H9 (cell line): ENCODE measurements around the gene DLG2. TPM values are rescaled to one million over a fixed set of nuclear protein-coding genes. Genes with fewer than 3 reads are reported as not detected.

Source experiments
- DNase-seq: peaks from one replicate; pipeline ENCODE4 v3.0.0-alpha.2; 2017
- H2AFZ ChIP-seq: one replicate; pipeline ENCODE4 v1.6.1; 2013; ENCODE audit warnings: mild to moderate bottlenecking, low read length, control low read depth, moderate library complexity
- H2AK5ac ChIP-seq: 2 replicates; pipeline ENCODE4 v1.6.1; 2013; ENCODE audit warnings: low read length, control low read depth, mixed read lengths; ENCODE audit not compliant: insufficient read length
- H2BK120ac ChIP-seq: one replicate; pipeline ENCODE4 v1.6.1; 2013; ENCODE audit warnings: low read depth, mild to moderate bottlenecking, low read length, control low read depth, inconsistent platforms; ENCODE audit not compliant: poor library complexity, severe bottlenecking
- H2BK12ac ChIP-seq: 2 replicates; pipeline ENCODE4 v1.6.1; 2013; ENCODE audit warnings: low read length, control low read depth, mixed read lengths, low read depth; ENCODE audit not compliant: insufficient read length
- H2BK15ac ChIP-seq: 2 replicates; pipeline ENCODE4 v1.6.1; 2013; ENCODE audit warnings: low read depth, low read length, control low read depth
- H2BK20ac ChIP-seq: one replicate; pipeline ENCODE4 v1.6.1; 2013; ENCODE audit warnings: low read depth, mild to moderate bottlenecking, low read length, control low read depth, inconsistent platforms; ENCODE audit not compliant: poor library complexity, severe bottlenecking
- H2BK5ac ChIP-seq: 2 replicates; pipeline ENCODE4 v1.6.1; 2013; ENCODE audit warnings: low read length, control low read depth, mixed read lengths; ENCODE audit not compliant: insufficient read length
- H3K14ac ChIP-seq: 2 replicates; pipeline ENCODE4 v1.6.1; 2013; ENCODE audit warnings: low read length, control low read depth; ENCODE audit not compliant: insufficient read depth
- H3K18ac ChIP-seq: 2 replicates; pipeline ENCODE4 v1.6.1; 2013; ENCODE audit warnings: low read depth, mild to moderate bottlenecking, mixed read lengths, low read length, control low read depth; ENCODE audit not compliant: insufficient read length
- H3K23ac ChIP-seq: 2 replicates; pipeline ENCODE4 v1.6.1; 2013; ENCODE audit warnings: low read length, control low read depth, mixed read lengths, low read depth; ENCODE audit not compliant: insufficient read length
- H3K23me2 ChIP-seq: 2 replicates; pipeline ENCODE4 v1.6.1; 2013; ENCODE audit warnings: low read depth, mild to moderate bottlenecking, mixed read lengths, low read length, control low read depth; ENCODE audit not compliant: insufficient read length, poor library complexity, severe bottlenecking
- H3K27ac ChIP-seq: 2 replicates; pipeline ENCODE4 v1.5.1; 2013; ENCODE audit warnings: low read length, control low read depth, mixed read lengths, low read depth; ENCODE audit not compliant: insufficient read length
- H3K27me3 ChIP-seq: 2 replicates; pipeline ENCODE4 v1.6.1; 2013; ENCODE audit warnings: low read length, control low read depth, inconsistent platforms; ENCODE audit not compliant: insufficient read depth
- H3K4ac ChIP-seq: 2 replicates; pipeline ENCODE4 v1.6.1; 2013; ENCODE audit warnings: low read depth, mild to moderate bottlenecking, control low read depth, inconsistent platforms, low read length, moderate library complexity
- H3K4me1 ChIP-seq: 2 replicates; pipeline ENCODE4 v1.6.1; 2013; ENCODE audit warnings: low read length, control low read depth, inconsistent platforms; ENCODE audit not compliant: insufficient read depth
- H3K4me2 ChIP-seq: 2 replicates; pipeline ENCODE4 v1.6.1; 2013; ENCODE audit warnings: low read length, control low read depth, mixed read lengths; ENCODE audit not compliant: insufficient read length, insufficient read depth
- H3K56ac ChIP-seq: 2 replicates; pipeline ENCODE4 v1.6.1; 2013; ENCODE audit warnings: low read depth, mild to moderate bottlenecking, mixed read lengths, low read length, control low read depth; ENCODE audit not compliant: insufficient read length
- H3K79me1 ChIP-seq: 2 replicates; pipeline ENCODE4 v1.6.1; 2013; ENCODE audit warnings: low read depth, mild to moderate bottlenecking, moderate library complexity, low read length, control low read depth, inconsistent platforms; ENCODE audit not compliant: insufficient read depth, poor library complexity, severe bottlenecking
- H3K79me2 ChIP-seq: 2 replicates; pipeline ENCODE4 v1.6.1; 2013; ENCODE audit warnings: low read length, control low read depth, inconsistent platforms; ENCODE audit not compliant: insufficient read depth
- H3K9ac ChIP-seq: 2 replicates; pipeline ENCODE4 v1.6.1; 2013; ENCODE audit warnings: low read length, control low read depth, mixed read lengths; ENCODE audit not compliant: insufficient read length; ENCODE audit errors: extremely low read depth
- H3K9me3 ChIP-seq: one replicate; pipeline ENCODE4 v1.6.1; 2013; ENCODE audit warnings: low read depth, low read length, inconsistent platforms; ENCODE audit not compliant: control insufficient read depth
- H3T11ph ChIP-seq: one replicate; pipeline ENCODE4 v1.6.1; 2013; ENCODE audit warnings: mild to moderate bottlenecking, low read length, control low read depth, inconsistent platforms
- H4K20me1 ChIP-seq: one replicate; pipeline ENCODE4 v1.6.1; 2013; ENCODE audit not compliant: control insufficient read depth, insufficient read length, insufficient read depth
- H4K5ac ChIP-seq: 2 replicates; pipeline ENCODE4 v1.6.1; 2013; ENCODE audit warnings: low read depth, mild to moderate bottlenecking, mixed read lengths, low read length, control low read depth; ENCODE audit not compliant: insufficient read length
- H4K8ac ChIP-seq: replicated peaks from 2 replicates; pipeline ENCODE4 v1.6.1; 2013; ENCODE audit warnings: low read length, control low read depth, mixed read lengths, low read depth; ENCODE audit not compliant: insufficient read length
- H4K91ac ChIP-seq: 2 replicates; pipeline ENCODE4 v1.6.1; 2013; ENCODE audit warnings: low read depth, mild to moderate bottlenecking, moderate library complexity, mixed read lengths, low read length, control low read depth; ENCODE audit not compliant: insufficient read length
- H3K27ac Mint-ChIP-seq, 3 experiments: 2 replicates in 2 of 3; 3 replicates in 1 of 3; pipeline ENCODE4 v1.8.0; 2020 to 2021; ENCODE audit warnings: mixed read lengths in 3 of 3, mild to moderate bottlenecking in 1 of 3, moderate library complexity in 1 of 3
- H3K27me3 Mint-ChIP-seq: 2 replicates; pipeline ENCODE4 v1.8.0; 2021; ENCODE audit warnings: low read depth, mild to moderate bottlenecking, moderate library complexity, mixed read lengths
- H3K36me3 Mint-ChIP-seq, 3 experiments: 2 replicates in 2 of 3; 3 replicates in 1 of 3; pipeline ENCODE4 v1.8.0; 2020 to 2021; ENCODE audit warnings: low read depth in 3 of 3, mixed read lengths in 3 of 3; ENCODE audit not compliant: insufficient read depth in 1 of 3
- H3K4me1 Mint-ChIP-seq, 2 experiments: 2 replicates each; pipeline ENCODE4 v1.8.0; 2020; ENCODE audit warnings: mixed read lengths in 2 of 2
- H3K4me3 Mint-ChIP-seq, 2 experiments: 2 replicates in 1 of 2; 3 replicates in 1 of 2; pipeline ENCODE4 v1.8.0; 2020 to 2021; ENCODE audit warnings: mild to moderate bottlenecking in 2 of 2, mixed read lengths in 2 of 2, moderate library complexity in 1 of 2
- H3K9me3 Mint-ChIP-seq, 2 experiments: 2 replicates in 1 of 2; 3 replicates in 1 of 2; pipeline ENCODE4 v1.8.0; 2020; ENCODE audit warnings: mild to moderate bottlenecking in 2 of 2, mixed read lengths in 2 of 2, moderate library complexity in 1 of 2
- CTCF ChIP-seq: fragments of 200-600 bp; sonication (generic); conservative IDR thresholded peaks from 3 replicates; pipeline ENCODE4 v1.8.0; 2021; ENCODE audit warnings: antibody characterized with exemption, mild to moderate bottlenecking
- WGBS: extraction: QIAGEN DNeasy Blood & Tissue Kit; methylation state at CpG from one replicate; pipeline ENCODE4 v1.1.7; 2013; ENCODE audit warnings: missing lambda C conversion rate, low lambda C conversion rate, mixed read lengths; ENCODE audit not compliant: insufficient read length; ENCODE audit errors: extremely low coverage; 5-methylcytosine and 5-hydroxymethylcytosine counted together
- total RNA-seq: library from RNA; stranded (reverse); gene quantifications from 2 replicates; pipeline ENCODE4 v1.2.1, GENCODE V29; 2021

Gene DLG2
- total RNA-seq, 1 experiment from 2014 or later, result 8.0 TPM

- no peak overlapping the region for H2AFZ ChIP-seq
- Mint-ChIP-seq H3K36me3 (peaks cover 26 to 39% (median 29%) of the 10 kb centered on the region in 3 experiments), H3K4me1 (peaks cover 20 to 25% of the 10 kb centered on the region in 2 experiments), H3K4me3 (no peak overlapping the region), H3K27me3 (no peaks in the 10 kb centered on the region), H3K27ac (peak overlapping the region; percentile 3 to 18 (median 4); a peak in 2 of 7 replicates), H3K9me3 (peaks cover 21 to 22% of the 10 kb centered on the region in 2 experiments)
- no CpG with 5 or more reads among the region's 5 CpGs for WGBS
- no peak overlapping the region for H3K27ac ChIP-seq
- H3K9me3 ChIP-seq, result no peaks in the 10 kb centered on the region
- no peak overlapping the region for H3T11ph ChIP-seq
- no peak for DNase-seq
- no peak overlapping the region for H3K56ac ChIP-seq
- H3K14ac ChIP-seq, result no peak overlapping the region
- no peaks in the 10 kb centered on the region for H3K27me3 ChIP-seq
- no peaks in the 10 kb centered on the region for H3K79me1 ChIP-seq
- no peak overlapping the region for H2BK15ac ChIP-seq
- H3K23ac ChIP-seq, result no peak overlapping the region
- H3K23me2 ChIP-seq, result no peaks in the 10 kb centered on the region
- no peak overlapping the region for H2BK12ac ChIP-seq
- no peak overlapping the region for H2AK5ac ChIP-seq
- H4K8ac ChIP-seq, result no peak overlapping the region
- H3K4ac ChIP-seq, result no peak overlapping the region
- H3K79me2 ChIP-seq, result no peaks in the 10 kb centered on the region
- H3K9ac ChIP-seq, result no peak overlapping the region
- TF ChIP-seq CTCF, result no peak
- no peak overlapping the region for H2BK5ac ChIP-seq
- no peak overlapping the region for H2BK120ac ChIP-seq
- H3K4me2 ChIP-seq, result no peak overlapping the region
- H4K5ac ChIP-seq, result no peak overlapping the region
- H3K4me1 ChIP-seq, result peaks cover 4% of the 10 kb centered on the region; the same call in 1 of the 2 replicates
- H4K20me1 ChIP-seq, result no peaks in the 10 kb centered on the region
- no peak overlapping the region for H4K91ac ChIP-seq
- H3K18ac ChIP-seq, result no peak overlapping the region
- no peak overlapping the region for H2BK20ac ChIP-seq
Measured at GRCh38 chr11:85531191-85531897, 95.8 kb downstream of the DLG2 start.
